GM12891 (cell line): ENCODE measurements around the gene TTC7B.

Experiments used
- PAX5 ChIP-seq: IDR thresholded peaks from 2 replicates; pipeline ENCODE4 v1.6.1; 2011; ENCODE audit warnings: low read length, moderate library complexity, mild to moderate bottlenecking; ENCODE audit not compliant: insufficient read depth, severe bottlenecking
- POLR2A ChIP-seq: IDR thresholded peaks from 2 replicates; pipeline ENCODE4 v1.6.1; 2011; ENCODE audit warnings: low read depth, low read length, control low read depth

GRCh38 chr14:90505531-90505930, 310.7 kb downstream of the TTC7B start:
- TF ChIP-seq PAX5 (no peak), POLR2A (no peak)
